DOHH2 (cell line): ENCODE measurements around the gene CDK3.
"Not testable (repeated sequence)": the region's sequence is repeated elsewhere in the genome, so short reads cannot be mapped to it uniquely, and the experiment has no call there.

Experiments used
- H3F3A ChIP-seq: fragments of 200-600 bp; sonication (generic), shearing (Covaris generic); 2 replicates; pipeline ENCODE4 v1.6.0; 2016; ENCODE audit warnings: antibody characterized with exemption, mild to moderate bottlenecking; ENCODE audit not compliant: control insufficient read depth, insufficient read depth
- H3K27ac ChIP-seq: fragments of 200-600 bp; sonication (generic); 2 replicates; pipeline ENCODE4 v1.5.1; 2014; ENCODE audit warnings: low read depth, mild to moderate bottlenecking, low read length, moderate library complexity
- H3K27me3 ChIP-seq: fragments of 200-600 bp; sonication (generic); 2 replicates; pipeline ENCODE4 v1.6.1; 2014; ENCODE audit warnings: mild to moderate bottlenecking, low read length, mixed read lengths; ENCODE audit not compliant: control insufficient read depth
- H3K36me3 ChIP-seq: fragments of 200-600 bp; sonication (generic); 2 replicates; pipeline ENCODE4 v1.6.1; 2014; ENCODE audit warnings: mild to moderate bottlenecking, low read length, moderate library complexity, mixed read lengths; ENCODE audit not compliant: control insufficient read depth
- H3K4me1 ChIP-seq: fragments of 200-600 bp; sonication (generic); 2 replicates; pipeline ENCODE4 v1.6.1; 2014; ENCODE audit warnings: mild to moderate bottlenecking, low read length, mixed read lengths; ENCODE audit not compliant: control insufficient read depth
- H3K4me2 ChIP-seq: fragments of 200-600 bp; sonication (generic); 2 replicates; pipeline ENCODE4 v1.6.0; 2014; ENCODE audit warnings: mild to moderate bottlenecking, low read length, moderate library complexity
- H3K4me3 ChIP-seq: fragments of 200-600 bp; sonication (generic); 2 replicates; pipeline ENCODE4 v1.5.1; 2014; ENCODE audit warnings: mild to moderate bottlenecking, low read length, mixed read lengths
- H3K79me2 ChIP-seq: fragments of 200-600 bp; sonication (generic); 2 replicates; pipeline ENCODE4 v1.6.1; 2014; ENCODE audit warnings: mild to moderate bottlenecking, low read length, mixed read lengths; ENCODE audit not compliant: control insufficient read depth
- H3K9me2 ChIP-seq: fragments of 200-600 bp; sonication (generic); replicated peaks from 2 replicates; pipeline ENCODE4 v1.6.1; 2014; ENCODE audit warnings: mild to moderate bottlenecking, low read length, mixed read lengths; ENCODE audit not compliant: control insufficient read depth
- H3K9me3 ChIP-seq: fragments of 200-600 bp; sonication (generic); 2 replicates; pipeline ENCODE4 v1.6.1; 2014; ENCODE audit warnings: antibody characterized with exemption, low read length, mixed read lengths; ENCODE audit not compliant: control insufficient read depth, insufficient read depth
- H4K20me1 ChIP-seq: fragments of 200-600 bp; sonication (generic); 2 replicates; pipeline ENCODE4 v1.6.0; 2014; ENCODE audit warnings: low read depth, mild to moderate bottlenecking, antibody characterized with exemption, low read length, moderate library complexity; ENCODE audit not compliant: control insufficient read depth, insufficient read depth
- EZH2phosphoT487 ChIP-seq: fragments of 200-600 bp; sonication (generic); IDR thresholded peaks from 2 replicates; pipeline ENCODE4 v1.6.1; 2017; ENCODE audit warnings: borderline replicate concordance, mild to moderate bottlenecking, antibody characterized with exemption, low read length, moderate library complexity, mixed read lengths
- TF ChIP-seq, protein P1 (sequence below): fragments of 200-600 bp; sonication (generic); IDR thresholded peaks from one replicate; pipeline ENCODE4 v1.5.1; 2014; ENCODE audit warnings: antibody characterized with exemption, mild to moderate bottlenecking, low read depth, low read length; ENCODE audit not compliant: poor library complexity, severe bottlenecking

Gene CDK3

DNA sequence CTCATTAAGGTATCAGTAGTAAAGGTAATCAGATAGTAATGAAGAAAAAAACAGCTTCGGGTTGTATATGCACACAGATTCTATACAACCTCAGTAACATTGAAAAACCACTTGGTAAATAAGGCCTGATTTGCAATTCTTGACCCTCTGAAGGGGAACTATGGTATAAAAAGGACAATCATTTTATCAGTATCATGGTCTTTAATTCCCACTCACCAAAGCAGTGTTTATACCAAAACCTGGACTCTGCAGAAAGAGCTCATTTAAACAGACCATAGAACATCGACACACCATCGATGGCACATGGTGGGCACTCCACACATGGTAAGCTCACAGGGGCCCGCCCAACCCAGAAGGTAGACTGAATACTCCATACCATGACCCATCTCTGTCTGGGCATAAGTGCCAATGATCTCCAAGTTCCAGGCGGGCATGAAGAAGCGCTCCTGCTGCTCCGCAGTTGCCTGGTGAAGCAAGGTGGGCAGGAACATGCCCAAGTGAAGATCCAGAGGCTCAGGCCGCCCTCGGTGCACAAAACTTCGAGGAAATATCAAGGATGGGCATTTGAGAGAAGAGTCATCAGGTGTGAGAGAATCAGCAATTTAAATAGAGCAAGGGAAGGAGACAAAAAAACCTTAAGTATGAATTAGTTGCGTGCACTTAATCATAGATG is 40.7 kb upstream of the CDK3 start:
- H3K4me3 ChIP-seq = no peak overlapping the region
- H3K4me2 ChIP-seq = no peak overlapping the region
- H3F3A ChIP-seq = peaks cover 2% of the 10 kb centered on the region; the same call in 1 of the 2 replicates

DNA sequence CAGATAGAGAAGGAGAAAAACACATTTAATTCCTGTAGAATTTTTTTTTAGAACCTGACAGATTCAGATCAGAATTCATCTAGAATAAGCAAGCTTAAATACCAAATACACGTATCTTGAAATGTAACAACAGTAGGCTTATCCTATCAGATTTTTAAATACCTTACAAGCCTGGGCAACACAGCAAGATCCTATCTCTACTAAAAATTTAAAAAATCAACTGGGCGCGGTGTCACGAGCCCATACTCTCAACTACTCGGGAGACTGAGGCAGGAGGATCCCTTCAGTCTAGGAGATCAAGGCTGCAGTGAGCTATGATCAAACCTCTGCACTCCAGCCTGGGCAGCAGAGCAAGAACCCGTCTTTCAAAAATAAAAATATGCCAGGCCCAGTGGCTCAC is 35.2 kb upstream of the CDK3 start:
- Histone ChIP-seq H4K20me1 (no peaks in the 10 kb centered on the region), H3K4me2 (no peak overlapping the region), H3K4me3 (no peak overlapping the region), H3K36me3 (peaks cover 3% of the 10 kb centered on the region; the same call in 1 of the 2 replicates), H3K9me3 (no peaks in the 10 kb centered on the region), H3K9me2 (no peaks in the 10 kb centered on the region), H3F3A (peaks cover 5% of the 10 kb centered on the region; the same call in 1 of the 2 replicates), H3K4me1 (peaks cover 10% of the 10 kb centered on the region), H3K27ac (no peak overlapping the region), H3K27me3 (no peaks in the 10 kb centered on the region), H3K79me2 (no peaks in the 10 kb centered on the region; the same call in 1 of the 2 replicates)
- TF ChIP-seq, protein P1, sequence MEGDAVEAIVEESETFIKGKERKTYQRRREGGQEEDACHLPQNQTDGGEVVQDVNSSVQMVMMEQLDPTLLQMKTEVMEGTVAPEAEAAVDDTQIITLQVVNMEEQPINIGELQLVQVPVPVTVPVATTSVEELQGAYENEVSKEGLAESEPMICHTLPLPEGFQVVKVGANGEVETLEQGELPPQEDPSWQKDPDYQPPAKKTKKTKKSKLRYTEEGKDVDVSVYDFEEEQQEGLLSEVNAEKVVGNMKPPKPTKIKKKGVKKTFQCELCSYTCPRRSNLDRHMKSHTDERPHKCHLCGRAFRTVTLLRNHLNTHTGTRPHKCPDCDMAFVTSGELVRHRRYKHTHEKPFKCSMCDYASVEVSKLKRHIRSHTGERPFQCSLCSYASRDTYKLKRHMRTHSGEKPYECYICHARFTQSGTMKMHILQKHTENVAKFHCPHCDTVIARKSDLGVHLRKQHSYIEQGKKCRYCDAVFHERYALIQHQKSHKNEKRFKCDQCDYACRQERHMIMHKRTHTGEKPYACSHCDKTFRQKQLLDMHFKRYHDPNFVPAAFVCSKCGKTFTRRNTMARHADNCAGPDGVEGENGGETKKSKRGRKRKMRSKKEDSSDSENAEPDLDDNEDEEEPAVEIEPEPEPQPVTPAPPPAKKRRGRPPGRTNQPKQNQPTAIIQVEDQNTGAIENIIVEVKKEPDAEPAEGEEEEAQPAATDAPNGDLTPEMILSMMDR = no peak
- TF ChIP-seq EZH2phosphoT487 = no peak

More for the DNA sequence above, 40.7 kb upstream of the CDK3 start:
- Histone ChIP-seq H3K27me3 (no peaks in the 10 kb centered on the region), H3K27ac (no peak overlapping the region), H4K20me1 (no peaks in the 10 kb centered on the region), H3K36me3 (peaks cover 8% of the 10 kb centered on the region), H3K4me1 (no peaks in the 10 kb centered on the region), H3K79me2 (no peaks in the 10 kb centered on the region), H3K9me3 (no peaks in the 10 kb centered on the region), H3K9me2 (no peaks in the 10 kb centered on the region)
- TF ChIP-seq, protein P1 = no peak
- no peak for TF ChIP-seq EZH2phosphoT487

DNA sequence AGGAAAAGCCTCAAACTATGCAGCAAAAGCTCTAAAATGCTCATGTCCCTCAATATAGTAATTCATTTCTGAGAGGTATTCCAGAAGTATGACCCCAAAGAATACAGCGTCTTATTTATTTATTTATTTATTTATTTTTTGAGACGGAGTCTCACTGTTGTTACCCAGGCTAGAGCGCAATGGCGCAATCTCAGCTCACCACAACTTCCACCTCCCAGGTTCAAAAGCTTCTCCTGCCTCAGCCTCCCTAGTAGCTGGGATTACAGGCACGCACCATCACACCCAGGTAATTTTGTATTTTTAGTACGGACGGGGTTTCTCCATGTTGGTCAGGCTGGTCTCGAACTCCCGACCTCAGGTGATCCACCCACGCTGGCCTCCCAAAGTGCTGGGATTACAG is 31.6 kb upstream of the CDK3 start:
- H3K9me3 ChIP-seq, H3K9me2 ChIP-seq, H3K4me2 ChIP-seq, H3K27me3 ChIP-seq, H3F3A ChIP-seq, H3K79me2 ChIP-seq, H3K27ac ChIP-seq, H4K20me1 ChIP-seq, H3K36me3 ChIP-seq, H3K4me3 ChIP-seq: not testable (repeated sequence)
- peaks cover 12% of the 10 kb centered on the region for H3K4me1 ChIP-seq

DNA sequence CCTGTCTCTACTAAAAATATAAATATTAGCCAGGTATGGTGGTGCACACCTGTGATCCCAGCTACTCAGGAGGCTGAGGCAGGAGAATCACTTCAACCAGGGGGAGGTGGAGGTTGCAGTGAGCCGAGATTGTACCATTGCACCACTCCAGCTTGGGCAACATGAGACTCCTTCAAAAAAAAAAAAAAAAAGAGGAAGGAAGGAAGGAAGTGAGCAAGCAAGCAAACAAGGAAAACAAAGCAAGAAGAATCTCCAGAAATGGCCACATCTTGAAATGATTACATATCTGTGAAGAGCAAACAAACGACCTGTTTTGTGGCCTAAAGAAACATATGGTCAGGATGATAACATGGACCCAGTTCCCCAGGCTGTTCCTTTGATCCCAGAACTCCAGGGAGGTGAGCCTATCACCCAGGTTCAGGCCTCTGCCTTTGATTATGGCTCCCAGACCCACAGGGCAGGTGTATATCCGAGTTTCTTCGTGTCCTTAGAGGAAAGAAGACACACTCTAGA is 30.6 kb upstream of the CDK3 start:
- Histone ChIP-seq H3K4me1 (peaks cover 12% of the 10 kb centered on the region), H3K4me3 (0 out of 2 replicates have a peak overlapping the region, but pooled peaks have one; percentile 30), H3K79me2 (no peaks in the 10 kb centered on the region; the same call in 1 of the 2 replicates), H4K20me1 (no peaks in the 10 kb centered on the region), H3K36me3 (peaks cover 4% of the 10 kb centered on the region; the same call in 1 of the 2 replicates), H3K9me2 (no peaks in the 10 kb centered on the region), H3K27ac (no peak overlapping the region), H3K9me3 (no peaks in the 10 kb centered on the region), H3K27me3 (no peaks in the 10 kb centered on the region), H3F3A (peaks cover 6% of the 10 kb centered on the region; the same call in 1 of the 2 replicates), H3K4me2 (peak overlapping the region; percentile 50)
- no peak for TF ChIP-seq EZH2phosphoT487
- TF ChIP-seq, protein P1 = no peak
